PC-9 (cell line): Measurements from ENCODE around the gene ZNF765. TPM values are rescaled to one million over a fixed set of nuclear protein-coding genes. Genes with fewer than 3 reads are reported as not detected.

ENCODE experiments used
- BruUV-seq: library from RNA; stranded (reverse); fragments of 400-500 nt; replicated peaks from 2 replicates; lab custom pipeline; 2021; lab: Mats Ljungman, UMichigan
- CTCF ChIA-PET: fragments of 300-600 bp; sonication (Branson Sonifier 250); formaldehyde crosslinking; loops from one replicate; lab custom pipeline; 2022; ENCODE audit warnings: antibody characterized with exemption; lab: Charles Lee
- POLR2A ChIA-PET: fragments of 300-600 bp; sonication (Branson Sonifier 250); formaldehyde crosslinking; loops from one replicate; lab custom pipeline; 2022; ENCODE audit warnings: antibody characterized with exemption; ENCODE audit not compliant: unreplicated experiment; lab: Charles Lee
- DNase-seq, 2 experiments: peaks; one replicate each; pipeline versions ENCODE4 v3.0.0 to v3.0.0-alpha.2; 2015 to 2022; ENCODE audit warnings: mixed read lengths in 1 of 2
- H2AFZ ChIP-seq: fragments of 200-600 bp; sonication (generic); 2 replicates; pipeline ENCODE4 v1.8.1; 2017; ENCODE audit warnings: antibody characterized with exemption
- H3F3A ChIP-seq: fragments of 200-600 bp; sonication (generic); 2 replicates; pipeline ENCODE4 v1.8.1; 2017; ENCODE audit warnings: antibody characterized with exemption, mild to moderate bottlenecking, low read depth; ENCODE audit not compliant: insufficient read depth
- H3K27ac ChIP-seq: fragments of 200-600 bp; sonication (generic); 2 replicates; pipeline ENCODE4 v1.6.1; 2016; ENCODE audit warnings: mixed run types
- H3K27me3 ChIP-seq: fragments of 200-600 bp; sonication (generic); 2 replicates; pipeline ENCODE4 v1.6.1; 2016; ENCODE audit warnings: low read depth, mixed run types; ENCODE audit not compliant: insufficient read depth
- H3K36me3 ChIP-seq: fragments of 200-600 bp; sonication (generic); 2 replicates; pipeline ENCODE4 v1.6.1; 2016; ENCODE audit warnings: low read depth, mixed run types
- H3K4me1 ChIP-seq: fragments of 200-600 bp; sonication (generic); replicated peaks from 2 replicates; pipeline ENCODE4 v1.6.1; 2016; ENCODE audit warnings: mixed run types; ENCODE audit not compliant: insufficient read depth
- H3K4me2 ChIP-seq: fragments of 200-600 bp; sonication (generic); 2 replicates; pipeline ENCODE4 v1.6.1; 2017; ENCODE audit warnings: mixed run types
- H3K4me3 ChIP-seq: fragments of 200-600 bp; sonication (generic); 2 replicates; pipeline ENCODE4 v1.6.1; 2016; ENCODE audit warnings: mixed run types
- H3K79me2 ChIP-seq: fragments of 200-600 bp; sonication (generic); 2 replicates; pipeline ENCODE4 v1.6.1; 2017; ENCODE audit warnings: low read depth, mixed run types
- H3K9me2 ChIP-seq: fragments of 200-600 bp; sonication (generic); 2 replicates; pipeline ENCODE4 v1.8.1; 2017; ENCODE audit warnings: mild to moderate bottlenecking; ENCODE audit not compliant: insufficient read depth
- H3K9me3 ChIP-seq: fragments of 200-600 bp; sonication (generic); 2 replicates; pipeline ENCODE4 v1.8.1; 2016; ENCODE audit warnings: low read depth; ENCODE audit not compliant: insufficient read depth
- H4K20me1 ChIP-seq: fragments of 200-600 bp; sonication (generic); 2 replicates; pipeline ENCODE4 v1.8.1; 2017; ENCODE audit not compliant: insufficient read depth
- EZH2 ChIP-seq: fragments of 200-600 bp; sonication (generic); IDR thresholded peaks from 2 replicates; pipeline ENCODE4 v1.8.0; 2017; ENCODE audit warnings: antibody characterized with exemption, low read depth
- intact Hi-C: fragments of 100-400 bp; cut with micrococcal nuclease; formaldehyde crosslinking; loops from one replicate; pipeline ENCODE4 v1.10.0; 2022; ENCODE audit not compliant: unreplicated experiment
- total RNA-seq: library from RNA; stranded (reverse); gene quantifications from 2 replicates; pipeline ENCODE4 v1.2.3, GENCODE V29; 2021
- TF ChIP-seq, protein P1 (sequence below): fragments of 200-600 bp; sonication (generic); conservative IDR thresholded peaks from 2 replicates; pipeline ENCODE4 v1.6.1; 2017; ENCODE audit warnings: mixed run types, antibody characterized with exemption, mild to moderate bottlenecking, moderate library complexity

The ZNF765 gene
- total RNA-seq, 1 experiment from 2014 or later: 12.5 TPM

DNA sequence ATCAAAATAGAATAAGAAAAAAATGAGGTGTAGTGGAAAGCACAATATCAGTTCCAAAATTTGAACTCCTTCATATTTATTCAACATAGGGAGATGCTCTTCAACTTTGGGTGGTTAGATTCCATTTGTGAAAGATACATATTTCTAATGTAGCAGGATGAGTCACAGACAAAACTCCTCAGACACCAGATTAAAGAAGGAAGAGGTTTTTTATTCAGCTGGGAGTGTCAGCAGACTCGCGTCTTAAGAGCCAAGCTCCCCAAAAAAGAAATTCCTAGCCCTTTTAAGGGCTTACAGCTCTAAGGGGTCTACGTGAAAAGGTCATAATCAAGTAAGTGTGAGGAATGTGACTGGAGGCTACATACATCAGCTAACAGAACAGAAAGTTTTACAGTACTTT, 6.8 kb upstream of the ZNF765 start:
- Histone ChIP-seq H2AFZ (no peak overlapping the region), H4K20me1 (no peaks in the 10 kb centered on the region), H3K27me3 (no peaks in the 10 kb centered on the region), H3K27ac (no peak overlapping the region), H3K79me2 (no peaks in the 10 kb centered on the region), H3K9me3 (peaks cover 63% of the 10 kb centered on the region), H3K4me2 (no peak overlapping the region), H3K4me1 (no peaks in the 10 kb centered on the region), H3F3A (no peaks in the 10 kb centered on the region; the same call in 1 of the 2 replicates), H3K9me2 (no peaks in the 10 kb centered on the region), H3K4me3 (no peak overlapping the region), H3K36me3 (0 out of 2 replicates have a peak, but pooled peaks cover 6% of the 10 kb centered on the region)
- DNase-seq: no peak
- BruUV-seq: no TSS peak
- TF ChIP-seq, protein P1, sequence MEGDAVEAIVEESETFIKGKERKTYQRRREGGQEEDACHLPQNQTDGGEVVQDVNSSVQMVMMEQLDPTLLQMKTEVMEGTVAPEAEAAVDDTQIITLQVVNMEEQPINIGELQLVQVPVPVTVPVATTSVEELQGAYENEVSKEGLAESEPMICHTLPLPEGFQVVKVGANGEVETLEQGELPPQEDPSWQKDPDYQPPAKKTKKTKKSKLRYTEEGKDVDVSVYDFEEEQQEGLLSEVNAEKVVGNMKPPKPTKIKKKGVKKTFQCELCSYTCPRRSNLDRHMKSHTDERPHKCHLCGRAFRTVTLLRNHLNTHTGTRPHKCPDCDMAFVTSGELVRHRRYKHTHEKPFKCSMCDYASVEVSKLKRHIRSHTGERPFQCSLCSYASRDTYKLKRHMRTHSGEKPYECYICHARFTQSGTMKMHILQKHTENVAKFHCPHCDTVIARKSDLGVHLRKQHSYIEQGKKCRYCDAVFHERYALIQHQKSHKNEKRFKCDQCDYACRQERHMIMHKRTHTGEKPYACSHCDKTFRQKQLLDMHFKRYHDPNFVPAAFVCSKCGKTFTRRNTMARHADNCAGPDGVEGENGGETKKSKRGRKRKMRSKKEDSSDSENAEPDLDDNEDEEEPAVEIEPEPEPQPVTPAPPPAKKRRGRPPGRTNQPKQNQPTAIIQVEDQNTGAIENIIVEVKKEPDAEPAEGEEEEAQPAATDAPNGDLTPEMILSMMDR: no peak
- no peak for TF ChIP-seq EZH2
- CTCF ChIA-PET: no interaction called here
- intact Hi-C loops: no loop called here
- POLR2A ChIA-PET: no interaction called here

DNA sequence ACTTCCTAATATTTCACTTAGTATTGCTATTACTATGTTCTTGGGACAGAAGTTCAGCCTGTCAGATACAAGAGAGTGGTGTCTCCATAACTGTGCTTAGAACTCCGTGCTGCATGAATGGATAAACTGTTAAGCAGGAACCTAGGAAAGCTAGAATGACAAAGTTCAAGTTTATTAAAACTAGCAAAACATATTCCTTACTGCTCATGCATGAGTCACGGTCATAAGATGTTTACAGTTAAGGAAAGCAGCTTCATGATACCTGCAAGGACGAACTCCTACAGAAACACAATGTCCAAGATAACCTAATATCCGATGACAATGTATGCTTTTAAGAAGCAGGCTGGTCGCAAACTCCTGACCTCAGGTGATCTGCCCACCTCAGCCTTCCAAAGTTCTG, 6.0 kb upstream of the ZNF765 start:
- DNase-seq: no peak
- peaks cover 55% of the 10 kb centered on the region for H3K9me3 ChIP-seq
- ChIA-PET POLR2A (no interaction called here), CTCF (no interaction called here)
- no peaks in the 10 kb centered on the region for H4K20me1 ChIP-seq
- no TSS peak for BruUV-seq
- no peaks in the 10 kb centered on the region for H3K79me2 ChIP-seq
- no peaks in the 10 kb centered on the region for H3K9me2 ChIP-seq
- H3K27ac ChIP-seq: no peak overlapping the region
- intact Hi-C loops: no loop called here
- H2AFZ ChIP-seq: no peak overlapping the region
- TF ChIP-seq, protein P1: no peak
- TF ChIP-seq EZH2: no peak
- no peak overlapping the region for H3K4me2 ChIP-seq
- no peak overlapping the region for H3K4me3 ChIP-seq
- no peaks in the 10 kb centered on the region for H3K27me3 ChIP-seq
- H3K4me1 ChIP-seq: no peaks in the 10 kb centered on the region
- 0 out of 2 replicates have a peak, but pooled peaks cover 6% of the 10 kb centered on the region for H3K36me3 ChIP-seq
- no peaks in the 10 kb centered on the region; the same call in 1 of the 2 replicates for H3F3A ChIP-seq

DNA sequence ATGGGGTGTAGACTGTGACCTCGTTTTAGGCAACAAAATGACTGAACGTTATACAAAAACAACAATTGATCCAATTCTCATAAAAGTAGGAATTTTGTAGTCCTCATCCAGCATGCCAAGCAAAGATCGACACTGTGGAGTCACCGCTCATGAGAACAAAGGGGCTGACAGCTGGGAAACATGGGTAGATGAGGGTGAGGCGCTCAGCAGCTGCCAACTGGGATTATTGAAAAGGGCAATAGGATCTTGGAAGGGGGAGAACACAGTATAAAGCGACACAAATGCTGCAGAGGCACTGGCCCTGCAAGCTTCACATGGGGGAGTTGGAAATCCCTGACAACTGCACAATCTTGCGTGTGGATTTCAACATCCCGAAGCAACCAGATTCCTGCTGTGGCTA, 5.4 kb upstream of the ZNF765 start:
- H3F3A ChIP-seq: no peaks in the 10 kb centered on the region; the same call in 1 of the 2 replicates
- BruUV-seq: no TSS peak
- H3K9me3 ChIP-seq: peaks cover 51% of the 10 kb centered on the region
- H3K79me2 ChIP-seq: no peaks in the 10 kb centered on the region
- no peak overlapping the region for H3K27ac ChIP-seq
- POLR2A ChIA-PET: no interaction called here
- no peaks in the 10 kb centered on the region for H3K4me1 ChIP-seq
- no peaks in the 10 kb centered on the region for H4K20me1 ChIP-seq
- intact Hi-C loops: no loop called here
- H3K4me3 ChIP-seq: no peak overlapping the region
- no peaks in the 10 kb centered on the region for H3K9me2 ChIP-seq
- DNase-seq: no peak
- no peaks in the 10 kb centered on the region for H3K27me3 ChIP-seq
- TF ChIP-seq, protein P1: no peak
- TF ChIP-seq EZH2: no peak
- CTCF ChIA-PET: no interaction called here
- no peak overlapping the region for H2AFZ ChIP-seq
- no peak overlapping the region for H3K4me2 ChIP-seq
- H3K36me3 ChIP-seq: 0 out of 2 replicates have a peak, but pooled peaks cover 6% of the 10 kb centered on the region
